Peyer's patch (tissue), 4 donors: ENCODE data around the gene HS3ST5.
"Not testable (repeated sequence)": the region's sequence is repeated elsewhere in the genome, so short reads cannot be mapped to it uniquely, and the experiment has no call there.

Source experiments
- POLR2A ChIP-seq, 2 donors: fragments of 450-650 bp; IDR thresholded peaks; one replicate each; pipeline ENCODE4 v1.5.1; 2017; ENCODE audit warnings: antibody characterized with exemption in 2 of 2, mild to moderate bottlenecking in 2 of 2, moderate library complexity in 2 of 2
- TF ChIP-seq, protein P1 (sequence below), 6 experiments: fragments of 450-650 bp in 4 of 6; fragments of 200-600 bp in 2 of 6; sonication (generic) in 1 of 6; IDR thresholded peaks; one replicate each; pipeline ENCODE4 v1.5.1; 2017 to 2019; ENCODE audit warnings: antibody characterized with exemption in 6 of 6, mild to moderate bottlenecking in 3 of 6, moderate library complexity in 1 of 6

DNA sequence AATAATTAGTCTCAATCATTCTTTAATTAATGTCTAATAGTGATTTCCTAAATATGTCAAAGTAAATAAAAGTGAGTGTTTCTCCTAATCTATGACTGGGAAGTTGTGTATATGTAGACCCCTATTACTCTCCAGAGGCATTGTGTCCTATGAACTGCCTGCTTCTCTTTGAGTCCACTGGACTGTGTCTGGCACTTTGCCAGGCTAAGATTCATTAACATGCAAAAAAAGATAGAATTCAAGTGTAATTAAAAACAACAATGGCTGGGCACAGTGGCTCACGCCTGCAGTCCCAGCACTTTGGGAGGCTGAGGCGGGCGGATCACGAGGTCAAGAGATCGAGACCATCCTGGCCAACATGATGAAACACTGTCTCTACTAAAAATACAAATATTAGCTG lies 298.3 kb downstream of the HS3ST5 start:
- TF ChIP-seq, protein P1, sequence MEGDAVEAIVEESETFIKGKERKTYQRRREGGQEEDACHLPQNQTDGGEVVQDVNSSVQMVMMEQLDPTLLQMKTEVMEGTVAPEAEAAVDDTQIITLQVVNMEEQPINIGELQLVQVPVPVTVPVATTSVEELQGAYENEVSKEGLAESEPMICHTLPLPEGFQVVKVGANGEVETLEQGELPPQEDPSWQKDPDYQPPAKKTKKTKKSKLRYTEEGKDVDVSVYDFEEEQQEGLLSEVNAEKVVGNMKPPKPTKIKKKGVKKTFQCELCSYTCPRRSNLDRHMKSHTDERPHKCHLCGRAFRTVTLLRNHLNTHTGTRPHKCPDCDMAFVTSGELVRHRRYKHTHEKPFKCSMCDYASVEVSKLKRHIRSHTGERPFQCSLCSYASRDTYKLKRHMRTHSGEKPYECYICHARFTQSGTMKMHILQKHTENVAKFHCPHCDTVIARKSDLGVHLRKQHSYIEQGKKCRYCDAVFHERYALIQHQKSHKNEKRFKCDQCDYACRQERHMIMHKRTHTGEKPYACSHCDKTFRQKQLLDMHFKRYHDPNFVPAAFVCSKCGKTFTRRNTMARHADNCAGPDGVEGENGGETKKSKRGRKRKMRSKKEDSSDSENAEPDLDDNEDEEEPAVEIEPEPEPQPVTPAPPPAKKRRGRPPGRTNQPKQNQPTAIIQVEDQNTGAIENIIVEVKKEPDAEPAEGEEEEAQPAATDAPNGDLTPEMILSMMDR (IDR thresholded peaks at IDR 0.05): not testable (repeated sequence)
- TF ChIP-seq POLR2A (IDR thresholded peaks at IDR 0.05): not testable (repeated sequence)
